GM18868 (cell line): Measurements from ENCODE around the gene DENND11.

Experiments
- ATAC-seq: cut with Tn5 transposase; IDR thresholded peaks from one replicate; pipeline ENCODE4 v1.9.1; 2021; ENCODE audit warnings: mild to moderate bottlenecking, moderate library complexity; ENCODE audit not compliant: unreplicated experiment

DENND11 gene, protein sequence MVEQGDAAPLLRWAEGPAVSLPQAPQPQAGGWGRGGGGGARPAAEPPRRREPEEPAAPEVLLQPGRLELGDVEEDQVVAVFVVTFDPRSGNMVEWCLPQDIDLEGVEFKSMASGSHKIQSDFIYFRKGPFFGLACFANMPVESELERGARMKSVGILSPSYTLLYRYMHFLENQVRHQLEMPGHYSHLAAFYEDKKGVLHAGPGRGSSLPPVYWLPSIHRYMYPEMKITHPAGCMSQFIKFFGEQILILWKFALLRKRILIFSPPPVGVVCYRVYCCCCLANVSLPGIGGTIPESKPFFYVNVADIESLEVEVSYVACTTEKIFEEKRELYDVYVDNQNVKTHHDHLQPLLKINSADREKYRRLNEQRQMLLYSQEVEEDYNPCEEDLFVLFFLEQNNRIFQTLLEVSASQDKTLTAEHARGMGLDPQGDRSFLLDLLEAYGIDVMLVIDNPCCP

DNA sequence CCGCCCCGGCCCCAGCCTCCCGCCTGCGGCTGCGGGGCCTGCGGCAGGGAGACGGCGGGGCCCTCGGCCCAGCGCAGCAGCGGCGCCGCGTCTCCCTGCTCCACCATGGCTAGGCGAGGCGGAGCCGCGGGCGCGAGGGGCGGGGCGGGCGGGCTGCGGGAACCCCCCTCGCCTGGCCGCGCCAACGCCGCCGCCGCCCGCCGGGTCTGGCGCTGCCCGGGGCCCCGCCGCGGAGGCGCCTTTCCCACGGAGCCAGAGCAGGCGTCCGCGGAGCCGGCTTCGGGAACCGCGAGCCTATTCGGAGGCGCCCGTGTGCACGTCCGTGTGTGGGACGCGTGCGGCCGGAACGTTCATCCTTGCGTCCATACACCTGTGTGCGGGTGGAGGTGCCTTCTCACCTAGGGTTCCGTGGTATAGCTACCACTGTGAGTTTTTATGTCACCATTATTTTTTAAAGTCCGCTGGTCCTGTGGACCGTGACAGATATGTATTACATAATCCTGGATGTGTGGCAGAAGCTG, at the start of gene DENND11:
Gene DENND11 (minus strand): TSS at position 120 of the 521 bp plus-strand sequence. CDS start 13 bp downstream, at position 107.
- ATAC-seq: peak; percentile 77

DNA sequence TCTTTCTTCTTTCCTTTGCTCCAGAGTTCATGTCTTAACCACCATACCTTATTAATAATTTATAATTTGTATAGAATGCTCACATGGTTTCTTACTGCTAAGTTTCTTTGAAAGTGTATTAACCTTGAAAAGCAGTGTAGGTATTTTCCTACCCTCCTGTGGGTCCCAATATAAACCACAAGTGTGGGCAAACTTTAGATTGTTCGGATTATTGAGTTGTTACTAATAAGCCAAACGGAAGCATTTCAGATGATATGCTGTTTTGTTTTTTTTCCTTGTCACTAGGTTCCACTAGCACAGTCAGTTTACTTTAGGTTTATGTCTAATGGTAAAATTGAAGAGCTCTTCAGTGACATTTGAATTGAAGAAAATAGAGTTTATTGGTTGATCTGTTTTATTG, 46.4 kb upstream of the DENND11 start:
- no peak for ATAC-seq

DNA sequence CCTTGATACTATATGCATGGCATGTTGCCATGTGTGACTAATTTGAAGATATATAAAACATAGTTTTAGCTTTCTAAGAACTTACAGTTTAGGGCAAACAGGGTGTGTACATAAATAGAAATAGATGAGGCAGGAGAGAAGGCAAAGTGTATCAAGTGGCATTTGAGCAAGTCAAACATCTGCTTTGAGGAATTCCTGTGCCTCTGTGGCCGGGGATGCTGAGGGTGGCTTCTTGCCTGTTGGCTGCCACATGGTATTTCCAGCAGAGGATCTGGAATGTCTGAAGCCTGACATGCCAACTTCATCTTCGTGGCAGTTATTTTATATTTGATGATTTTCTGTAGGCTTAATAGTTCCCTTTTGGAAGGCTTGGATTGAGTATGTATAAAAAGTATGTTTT, 42.2 kb upstream of the DENND11 start:
- ATAC-seq: no peak

DNA sequence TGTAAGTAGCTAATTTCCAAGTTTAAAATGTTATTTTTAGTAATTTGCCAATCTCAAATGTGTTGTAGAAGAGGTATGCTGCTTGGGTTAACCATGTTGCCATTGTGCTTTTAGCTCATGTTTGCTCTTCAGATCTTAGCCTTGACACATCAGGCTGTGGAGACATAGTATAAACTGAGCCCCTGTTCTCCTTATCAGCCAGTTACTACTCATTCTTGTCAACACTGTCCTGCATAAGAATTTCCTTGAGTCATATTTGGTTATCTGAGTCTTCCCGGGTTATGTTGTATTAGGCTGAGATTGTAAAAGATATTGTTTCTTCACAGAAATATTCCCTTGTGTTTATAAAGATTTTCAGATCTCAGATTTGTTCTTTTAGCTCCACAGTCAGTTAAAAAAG, 40.3 kb upstream of the DENND11 start:
- no peak for ATAC-seq

DNA sequence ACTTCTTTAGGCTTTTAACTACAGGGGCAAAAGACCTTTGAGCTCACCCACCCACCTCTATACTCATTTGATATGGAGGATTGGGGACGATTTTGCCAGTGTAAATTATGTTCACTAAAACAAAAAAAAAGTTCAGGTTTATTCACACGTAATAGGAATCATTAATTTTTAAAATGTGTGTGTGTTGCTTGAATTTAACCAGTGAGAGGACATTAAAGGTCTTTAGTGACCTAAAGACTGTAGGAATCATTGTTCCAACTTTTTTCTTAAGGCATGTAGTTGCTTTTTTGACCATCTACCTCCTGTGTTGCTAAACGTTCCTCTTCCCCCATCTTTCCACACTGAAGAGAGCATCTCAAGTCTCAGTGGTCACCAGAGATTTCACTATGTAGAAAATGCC, 37.3 kb upstream of the DENND11 start:
- no peak for ATAC-seq

DNA sequence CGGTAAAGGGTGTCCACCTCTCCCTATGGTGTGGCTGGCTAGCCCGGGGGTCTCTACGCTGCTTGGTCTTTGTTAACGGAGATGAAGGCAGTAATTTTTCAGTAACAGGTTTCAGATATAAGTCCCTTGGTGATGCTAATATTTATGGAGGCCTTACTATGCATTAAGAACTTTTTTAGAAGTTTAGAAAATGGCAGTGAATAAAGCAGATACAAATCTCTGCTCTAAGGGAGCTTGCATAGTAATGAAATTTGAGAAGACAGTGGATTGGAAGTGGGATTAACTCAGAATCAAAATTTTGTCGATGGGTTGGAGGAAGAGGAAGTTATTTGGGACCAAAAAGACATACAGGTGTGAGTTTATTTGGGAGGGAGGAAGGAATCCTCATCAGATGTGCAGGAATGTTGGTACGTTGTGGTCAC, 36.6 kb upstream of the DENND11 start:
- ATAC-seq: peak; percentile 47

DNA sequence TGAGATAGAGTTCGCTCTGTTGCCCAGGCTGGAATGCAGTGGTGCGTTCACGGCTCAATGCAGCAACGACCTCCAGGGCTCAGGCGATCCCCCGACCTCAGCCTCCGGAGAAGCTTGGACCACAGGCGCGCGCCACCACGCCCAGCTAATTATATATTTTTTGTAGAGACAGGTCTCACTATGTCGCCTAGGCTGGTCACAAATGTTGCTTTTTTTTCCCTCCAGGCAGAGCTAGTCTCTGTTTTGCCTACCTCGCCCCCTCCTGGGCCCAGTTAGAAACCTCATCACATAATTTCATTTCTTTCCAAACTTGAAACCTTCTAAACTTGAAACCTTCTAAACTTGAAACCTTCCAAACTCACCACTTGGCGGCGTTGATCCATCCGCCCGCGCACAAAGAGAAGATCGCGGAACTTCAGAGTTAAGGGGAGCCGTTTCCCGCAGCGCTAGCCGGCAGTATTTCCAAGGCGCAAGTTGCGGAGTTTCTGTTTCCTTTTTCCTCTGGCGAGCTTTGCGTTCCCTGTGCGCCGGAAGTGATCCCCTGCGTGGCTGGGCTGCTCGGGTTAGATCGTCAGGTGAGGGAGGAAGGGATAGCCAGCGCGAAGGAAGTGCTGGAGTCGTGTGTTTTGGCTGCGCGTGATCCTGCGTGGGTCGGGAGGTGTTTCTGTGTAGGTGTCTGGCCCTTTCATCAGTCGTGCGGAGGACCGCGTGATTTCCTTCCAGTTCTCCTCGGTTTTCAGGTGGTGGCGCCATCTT, 36.0 kb upstream of the DENND11 start, which contains the start of gene SSBP1:
Gene SSBP1 (plus strand): TSS at position 523 of the 756 bp plus-strand sequence. CDS start 809 bp downstream, outside the sequence.
- peak; percentile 89 for ATAC-seq

DNA sequence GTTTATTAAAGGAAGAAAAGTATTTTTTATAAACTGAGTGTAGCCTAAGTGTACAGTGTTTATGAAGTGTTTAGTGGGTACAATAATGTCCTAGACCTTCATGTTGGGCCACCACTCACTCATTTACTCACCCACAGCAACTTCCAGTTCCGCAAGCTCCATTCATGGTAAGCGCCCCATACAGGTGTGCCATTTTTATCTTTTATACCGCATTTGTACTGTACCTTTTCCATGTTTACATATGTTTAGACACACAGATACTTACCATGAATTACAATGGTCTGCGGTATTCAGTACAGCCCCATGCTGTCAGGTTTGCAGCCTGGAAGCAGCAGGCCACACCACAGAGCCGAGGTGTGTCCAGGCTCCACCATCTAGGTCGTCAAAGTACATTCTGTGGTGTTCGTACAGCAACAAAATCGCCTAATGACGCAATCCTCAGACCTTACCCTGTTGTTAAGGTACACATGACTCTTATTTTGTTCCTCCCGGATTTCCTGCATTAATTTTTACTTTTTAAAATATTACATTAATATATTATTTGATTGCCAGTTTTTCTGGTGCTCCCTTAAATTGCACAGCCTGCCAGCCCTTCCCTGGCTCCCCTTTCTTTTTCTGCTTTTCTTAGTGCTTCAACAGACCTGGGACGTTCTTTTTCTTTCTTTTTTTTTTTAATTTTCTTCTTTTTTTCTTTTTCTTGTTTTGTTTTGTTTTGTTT, 35.3 kb upstream of the DENND11 start:
- ATAC-seq: no peak

DNA sequence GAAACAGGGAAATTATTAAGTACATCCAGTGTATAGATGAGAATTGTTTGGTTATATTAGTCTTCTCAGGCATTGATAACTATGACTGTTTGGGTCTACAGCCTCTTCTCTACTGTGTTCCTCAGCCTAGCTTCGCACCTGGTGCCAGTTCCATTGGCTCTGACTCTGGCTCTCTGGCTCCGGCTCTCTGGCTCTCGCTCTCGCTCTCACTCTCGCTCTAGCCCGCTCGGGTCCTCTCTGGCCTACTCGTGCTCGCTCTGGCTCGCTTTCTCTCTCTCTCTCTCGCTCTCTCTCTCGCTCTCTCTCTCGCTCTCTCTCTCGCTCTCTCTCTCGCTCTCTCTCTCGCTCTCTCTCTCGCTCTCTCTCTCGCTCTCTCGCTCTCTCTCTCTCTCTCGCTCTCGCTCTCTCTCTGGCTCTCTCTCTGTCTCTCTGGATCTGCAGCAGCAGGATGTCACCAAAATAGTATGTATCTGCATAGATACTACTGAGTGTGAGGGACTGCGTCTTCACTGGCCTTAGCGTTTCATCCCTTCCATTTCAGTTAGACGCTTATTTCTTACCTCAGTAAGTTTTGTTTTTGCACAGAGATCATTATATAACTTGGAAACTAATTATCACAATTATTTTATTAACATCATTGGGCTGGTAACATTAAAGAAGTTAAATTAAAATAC, 29.6 kb upstream of the DENND11 start:
- ATAC-seq: no peak

DNA sequence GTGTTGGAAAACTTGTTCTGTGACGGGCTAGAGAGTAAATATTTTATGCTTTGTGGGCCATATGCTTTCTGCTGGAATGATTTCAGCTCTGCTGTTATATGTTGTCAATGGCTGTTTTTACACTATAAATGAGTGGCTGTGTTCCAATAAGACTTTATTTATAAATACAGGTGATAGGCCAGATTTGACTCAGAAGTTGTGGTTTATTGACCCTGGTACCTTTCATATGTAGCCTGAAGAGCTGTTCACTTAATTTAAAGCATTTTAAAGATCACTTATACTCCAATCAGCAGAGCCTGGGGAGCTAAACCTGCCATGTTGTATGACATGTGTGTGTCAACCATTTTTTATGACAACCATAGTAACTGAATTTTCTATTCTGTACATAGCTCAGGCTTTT, 27.1 kb upstream of the DENND11 start:
- ATAC-seq: peak; percentile 64

DNA sequence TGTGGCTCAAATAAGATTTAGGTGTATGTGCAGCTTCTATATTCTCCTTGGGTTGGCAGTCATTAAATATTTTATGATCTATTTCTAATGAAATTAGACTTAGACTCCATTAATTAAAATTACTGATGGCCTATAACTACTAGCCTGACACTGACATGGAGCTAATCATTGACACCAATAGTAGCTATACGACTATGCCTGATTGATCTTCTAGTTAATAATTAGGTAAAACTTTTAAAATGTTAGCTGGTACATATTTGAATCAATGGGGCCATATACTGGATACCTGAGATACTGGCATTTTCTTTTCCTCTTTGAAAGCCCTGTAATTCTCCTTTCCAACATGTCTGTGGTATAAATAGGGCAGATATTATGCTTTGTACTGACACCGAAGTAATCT, 20.6 kb upstream of the DENND11 start:
- ATAC-seq: no peak

DNA sequence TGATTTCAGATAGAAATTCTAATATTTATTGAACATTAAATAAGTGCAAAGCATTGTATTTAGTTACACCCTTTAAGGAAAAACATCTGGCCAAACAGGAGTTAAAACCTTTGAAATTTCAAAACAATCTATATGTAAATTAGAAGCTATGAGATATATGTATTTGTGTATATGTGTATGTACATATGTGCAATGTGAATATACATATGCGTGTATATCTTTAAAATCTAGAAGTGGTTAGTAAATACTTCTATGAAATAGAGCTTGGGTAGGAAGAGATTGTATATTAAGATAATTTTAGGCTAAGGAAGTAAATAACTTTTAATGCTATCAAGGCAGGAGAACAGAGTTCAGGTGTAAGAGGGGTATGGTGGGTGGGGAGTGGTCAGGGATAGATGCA, 15.5 kb upstream of the DENND11 start:
- ATAC-seq: no peak

DNA sequence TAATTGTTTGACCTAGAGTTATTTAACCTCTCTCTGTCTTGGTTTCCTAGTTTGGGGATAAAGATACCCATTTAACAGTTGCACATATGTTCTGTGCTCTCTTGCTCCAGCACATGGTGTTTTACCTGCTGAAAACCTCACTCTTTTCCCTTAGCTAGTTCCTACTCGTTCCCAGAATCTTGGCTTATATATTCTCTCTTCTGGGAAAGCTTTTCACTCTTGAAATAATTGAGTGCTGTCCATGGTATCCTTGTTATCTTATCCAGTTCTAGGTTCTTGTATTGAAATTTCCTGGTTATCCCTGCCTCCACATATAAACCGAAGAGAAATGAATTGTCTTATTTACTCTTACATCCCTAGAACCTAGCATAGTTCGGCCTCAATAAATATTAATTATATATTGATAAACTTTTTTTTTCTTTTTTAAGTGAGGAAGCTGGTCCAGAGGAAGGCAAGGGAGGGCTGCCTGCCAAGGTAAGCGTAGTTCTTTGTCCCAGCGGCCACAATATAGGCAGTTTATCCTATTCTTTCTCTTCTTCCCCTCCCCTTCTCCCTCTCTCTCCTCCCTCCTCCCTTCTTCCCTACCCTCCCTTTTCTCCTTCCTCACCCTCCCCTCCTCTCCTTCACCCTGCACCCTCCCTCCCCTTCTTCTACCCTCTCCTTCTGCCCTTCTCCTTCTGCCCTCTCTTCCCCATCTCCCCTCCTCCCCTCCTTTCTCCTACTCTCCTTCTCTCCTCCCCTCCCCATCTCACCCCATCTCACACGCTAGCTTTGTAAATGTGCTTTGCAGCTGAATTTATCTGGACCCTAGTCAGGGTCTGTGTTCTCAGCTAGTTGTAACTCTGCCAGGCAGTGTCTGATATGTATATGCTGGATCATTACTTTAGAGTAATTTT, 14.1 kb upstream of the DENND11 start:
- ATAC-seq: no peak

DNA sequence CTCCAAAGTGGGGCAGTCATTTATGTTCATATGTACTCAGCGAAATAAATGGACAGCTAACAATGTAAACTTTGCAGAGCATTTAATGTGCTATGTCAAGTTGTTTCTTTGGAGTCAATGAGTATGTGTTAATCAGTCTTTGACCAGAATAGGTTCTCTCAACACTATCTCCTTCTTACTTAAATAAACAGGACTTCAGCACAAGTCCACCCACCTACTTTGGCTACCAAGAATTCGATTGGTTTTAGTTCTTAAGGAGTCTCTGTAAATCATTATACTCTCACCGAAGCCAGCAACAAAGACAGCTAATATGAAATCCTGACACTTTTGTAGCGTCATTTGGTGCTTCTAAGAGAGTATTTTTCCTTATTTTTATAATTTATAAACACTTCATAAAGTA, 13.1 kb upstream of the DENND11 start:
- ATAC-seq: no peak

DNA sequence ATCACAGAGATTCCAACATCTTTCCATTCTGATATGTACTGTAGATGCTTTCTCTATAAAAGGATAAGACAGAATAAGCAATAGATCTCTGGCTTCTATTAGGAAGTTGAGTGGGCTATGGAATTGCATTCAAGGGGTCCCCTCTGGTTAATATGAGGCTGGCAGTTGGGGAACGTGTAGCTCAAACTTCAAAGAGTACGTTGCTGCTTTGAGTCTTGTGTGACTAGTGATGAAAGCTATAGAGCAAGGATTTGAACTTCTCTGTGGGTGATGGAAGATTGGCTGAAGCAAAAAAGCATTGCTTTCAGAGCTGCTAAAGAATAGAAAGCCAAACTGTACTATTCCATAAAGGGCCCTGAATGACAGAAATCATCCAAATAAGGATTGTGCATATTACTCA, 12.6 kb upstream of the DENND11 start:
- no peak for ATAC-seq

DNA sequence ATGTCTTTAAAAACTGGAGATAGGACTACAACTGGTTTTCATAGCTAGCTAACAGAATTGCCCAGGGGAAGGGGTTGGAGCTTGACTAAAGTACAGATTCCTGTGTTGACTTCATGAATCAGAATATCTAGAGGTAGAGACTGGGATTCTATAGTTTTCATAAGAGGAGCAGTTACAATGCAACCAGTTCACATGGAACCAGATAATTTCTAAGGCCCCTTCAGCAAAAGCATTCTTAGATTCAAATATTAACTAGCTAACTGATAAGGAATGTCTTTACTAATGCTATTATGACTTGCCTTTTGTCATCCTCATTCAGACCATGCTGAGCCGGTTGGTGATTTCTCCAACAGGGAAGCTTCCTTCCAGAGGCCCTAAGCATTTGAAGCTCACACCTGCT, 11.9 kb upstream of the DENND11 start:
- no peak for ATAC-seq

DNA sequence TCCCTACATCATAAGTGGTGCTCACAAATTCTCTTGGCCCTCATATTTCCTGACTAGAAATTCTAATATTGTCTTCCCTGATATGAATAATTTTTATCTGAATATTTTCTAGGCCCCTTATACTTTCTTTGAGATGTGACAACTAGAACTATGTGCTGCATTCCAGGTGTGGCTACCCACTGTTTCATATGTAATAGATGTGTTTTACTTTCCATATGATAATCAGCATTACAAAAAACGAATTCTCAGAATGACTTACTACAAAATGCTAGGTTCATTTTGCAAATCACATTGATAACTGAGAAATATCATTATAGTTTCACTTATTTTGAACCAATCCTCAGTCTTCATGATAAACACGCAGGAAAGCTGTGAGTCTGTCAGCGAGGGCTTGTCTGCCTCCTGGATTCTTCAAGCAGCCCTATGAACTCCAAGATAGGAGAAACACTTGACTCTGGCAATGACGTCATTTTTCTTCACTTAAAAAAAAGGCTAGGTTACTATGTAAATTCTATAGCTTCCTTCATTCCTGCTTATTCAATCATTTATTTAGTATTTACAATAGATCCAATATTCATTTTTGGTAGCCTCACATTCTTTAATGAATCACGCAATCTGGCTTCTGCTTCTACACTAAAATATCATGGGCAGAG, 10.8 kb upstream of the DENND11 start:
- ATAC-seq: no peak

DNA sequence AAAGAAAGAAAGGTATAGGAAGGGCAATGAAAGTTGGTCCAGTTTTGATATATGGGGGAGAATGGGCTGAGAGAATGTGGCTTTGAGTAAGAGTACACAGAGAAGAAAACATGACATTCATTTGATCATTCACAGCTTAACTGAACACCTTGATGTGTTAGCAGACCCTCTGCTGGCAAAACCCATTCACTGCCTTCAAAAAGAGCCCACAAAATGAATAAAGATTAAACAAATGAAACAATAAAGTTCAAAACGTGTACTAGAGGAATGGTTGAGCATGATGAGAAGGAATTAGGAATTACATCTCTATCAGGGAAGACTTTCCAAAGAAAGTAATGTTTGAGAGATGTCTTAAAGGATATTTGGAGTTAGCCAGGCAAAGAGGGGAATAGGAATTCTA, 8.3 kb upstream of the DENND11 start:
- no peak for ATAC-seq

DNA sequence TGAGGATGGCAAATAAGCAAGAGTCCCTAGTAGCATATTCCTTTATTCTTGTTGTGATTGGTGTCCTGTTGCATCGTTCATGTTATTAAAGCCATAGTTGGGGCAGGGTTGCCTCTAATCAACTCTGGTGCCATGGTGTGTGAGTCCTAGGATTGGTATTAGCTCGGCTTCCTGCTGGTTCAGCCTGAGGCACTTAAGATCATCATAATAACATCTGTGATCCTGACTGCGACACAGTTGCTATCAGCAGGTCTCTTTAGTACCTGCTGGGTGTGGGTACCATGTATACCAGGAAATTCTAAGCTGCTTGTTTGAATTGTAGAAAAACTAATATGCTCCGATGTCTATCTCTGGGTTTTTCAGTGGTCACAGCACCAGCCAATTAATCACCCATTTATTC, 7.8 kb upstream of the DENND11 start:
- ATAC-seq: no peak
